CD4-positive, alpha-beta T cell treated with Interleukin-2 at 100 ng/mL for 4 hours (primary cell): ENCODE data around the gene SLAIN1.

Experiments used
- DNase-seq: peaks from one replicate; pipeline ENCODE4 v3.0.0-alpha.2; 2020; ENCODE audit warnings: low spot score

The SLAIN1 gene

DNA sequence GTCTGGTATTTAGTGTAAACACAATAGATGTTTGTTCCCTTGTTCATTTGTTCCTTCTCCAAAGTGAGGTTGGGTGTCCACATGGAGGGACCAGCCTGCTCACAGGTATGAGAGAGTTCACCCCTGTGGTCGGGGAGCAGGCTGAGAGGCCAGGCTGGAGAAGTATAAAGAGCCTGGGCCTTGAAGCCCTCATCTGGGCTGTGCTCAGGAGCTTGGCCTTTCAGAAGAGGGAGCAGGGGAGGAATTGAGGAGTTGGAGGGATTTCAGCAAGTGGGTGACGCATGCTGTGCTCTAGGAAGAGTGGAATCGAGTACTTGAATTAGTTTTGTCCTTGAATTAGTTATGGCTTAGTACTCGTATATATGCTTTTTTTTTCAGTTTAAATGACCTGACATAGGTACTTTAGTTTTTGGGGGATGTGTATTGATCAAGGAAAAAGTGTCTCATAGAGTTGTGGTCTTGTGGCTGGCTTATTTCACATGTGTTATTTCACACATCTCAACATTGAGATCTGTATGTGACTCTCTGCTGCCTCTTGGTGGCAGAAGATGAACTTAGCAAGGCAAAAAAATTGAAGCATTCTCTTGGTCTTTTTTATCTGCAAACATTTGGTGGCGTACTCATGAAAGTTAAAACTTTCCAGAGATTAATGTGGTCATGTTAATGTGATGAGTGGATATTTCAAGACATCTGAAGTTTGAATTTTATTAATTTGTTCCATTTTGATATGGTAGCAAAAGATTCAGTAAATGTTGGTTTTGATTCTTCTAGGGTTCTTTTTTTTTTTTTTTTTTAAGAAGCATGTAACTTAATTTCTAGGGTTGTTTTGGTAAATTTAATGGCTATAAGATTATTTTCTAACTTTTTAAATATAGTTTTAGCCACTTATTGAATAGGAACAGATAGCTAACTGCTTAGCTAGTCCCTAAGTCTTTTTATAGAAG is 54.3 kb downstream of the SLAIN1 start:
- peak; percentile 73 for DNase-seq

DNA sequence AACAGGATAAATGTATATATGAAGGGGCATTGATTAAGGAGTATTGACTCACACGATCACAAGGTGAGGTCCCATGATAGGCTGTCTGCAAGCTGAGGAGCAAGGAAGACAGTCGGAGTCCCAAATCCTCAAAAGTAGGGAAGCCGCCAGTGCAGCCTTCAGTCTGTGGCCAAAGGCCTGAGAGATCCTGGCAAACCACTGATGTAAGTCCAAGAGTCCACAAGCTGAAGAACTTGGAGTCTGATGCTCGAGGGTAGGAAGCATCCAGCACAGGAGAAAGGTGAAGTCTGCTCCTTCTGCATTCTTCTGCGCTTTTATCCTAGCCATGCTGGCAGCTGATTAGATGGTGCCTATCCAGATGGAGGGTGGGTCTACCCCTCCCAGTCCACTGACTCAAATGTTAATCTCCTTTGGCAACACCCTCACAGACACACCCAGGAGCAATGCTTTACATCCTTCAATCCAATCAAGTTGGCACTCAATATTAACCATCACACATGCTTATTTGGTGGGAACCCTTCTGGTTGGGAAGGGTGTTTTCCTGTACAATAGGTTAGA is 55.1 kb downstream of the SLAIN1 start:
- DNase-seq = no peak

DNA sequence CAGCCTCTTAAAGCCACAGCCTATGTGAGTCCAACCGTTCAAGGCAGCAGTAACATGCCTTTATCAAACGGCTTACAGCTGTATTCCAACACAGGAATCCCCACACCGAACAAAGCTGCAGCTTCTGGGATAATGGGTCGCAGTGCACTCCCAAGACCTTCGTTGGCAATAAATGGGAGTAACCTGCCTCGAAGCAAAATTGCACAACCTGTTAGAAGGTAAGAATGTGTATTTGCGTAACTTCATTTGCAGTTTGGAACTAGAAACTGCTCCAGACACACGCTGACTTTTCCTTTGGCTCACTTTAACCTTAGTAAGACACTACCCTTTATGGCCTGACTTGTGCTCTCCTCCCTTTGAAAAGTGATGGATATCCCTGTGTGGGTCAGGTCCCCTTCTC is 63.4 kb downstream of the SLAIN1 start:
- DNase-seq = no peak

DNA sequence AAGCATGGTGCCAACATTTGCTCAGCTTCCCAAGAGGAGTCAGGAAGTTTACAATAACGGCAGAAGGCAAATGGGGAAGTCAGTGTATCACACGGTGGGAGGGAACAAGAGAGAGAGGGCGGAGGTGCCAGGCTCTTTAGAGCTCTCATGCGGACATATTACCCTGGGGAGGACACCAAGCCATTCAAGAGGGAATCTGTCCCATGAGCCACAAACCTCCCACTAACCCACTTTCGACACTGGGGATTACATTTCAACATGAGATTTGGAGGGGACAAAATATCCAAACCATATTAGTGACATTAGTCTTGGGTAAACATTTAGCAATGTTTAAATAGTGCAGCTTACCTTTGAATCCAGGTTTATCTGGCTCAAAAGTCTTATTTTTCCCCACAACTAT is 69.9 kb downstream of the SLAIN1 start:
- DNase-seq = no peak

DNA sequence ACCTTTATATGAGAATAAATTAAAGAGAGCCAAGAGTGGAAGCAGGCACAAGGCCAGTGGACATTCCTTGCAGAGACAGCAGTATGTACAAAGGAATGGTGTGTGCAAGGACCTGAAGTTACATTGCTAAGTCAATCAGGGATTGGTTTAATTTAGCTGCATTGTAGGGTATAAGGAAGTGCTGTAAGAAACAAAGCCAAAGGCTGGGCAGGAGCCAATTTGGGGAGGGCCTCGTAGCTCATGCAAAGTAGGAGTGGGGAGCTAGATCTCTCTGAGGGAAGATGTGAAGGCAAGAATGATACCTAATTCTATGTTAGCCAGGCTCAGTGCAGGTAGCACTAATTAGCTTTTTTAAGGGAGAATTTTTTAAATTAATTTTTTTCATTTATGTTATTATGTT is 76.7 kb downstream of the SLAIN1 start:
- no peak for DNase-seq

DNA sequence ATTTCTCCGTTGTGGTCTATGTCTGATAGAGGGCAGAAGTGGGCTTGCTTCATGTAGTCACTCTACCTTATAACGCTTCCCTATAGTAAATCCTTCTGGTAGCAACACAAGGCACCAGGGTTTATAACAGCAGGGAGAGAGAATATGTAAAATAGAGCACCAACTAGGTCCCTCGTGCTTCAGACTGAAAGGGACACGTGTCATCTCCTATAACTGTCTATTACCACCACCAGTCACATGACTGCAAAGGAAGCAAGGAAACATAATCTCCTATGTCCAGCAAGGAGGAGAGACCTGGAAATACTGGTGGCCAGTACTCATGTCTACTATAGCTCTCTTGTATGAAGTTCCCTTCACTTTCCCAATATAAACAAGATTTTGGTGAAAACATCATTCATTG is 79.2 kb downstream of the SLAIN1 start:
- no peak for DNase-seq

DNA sequence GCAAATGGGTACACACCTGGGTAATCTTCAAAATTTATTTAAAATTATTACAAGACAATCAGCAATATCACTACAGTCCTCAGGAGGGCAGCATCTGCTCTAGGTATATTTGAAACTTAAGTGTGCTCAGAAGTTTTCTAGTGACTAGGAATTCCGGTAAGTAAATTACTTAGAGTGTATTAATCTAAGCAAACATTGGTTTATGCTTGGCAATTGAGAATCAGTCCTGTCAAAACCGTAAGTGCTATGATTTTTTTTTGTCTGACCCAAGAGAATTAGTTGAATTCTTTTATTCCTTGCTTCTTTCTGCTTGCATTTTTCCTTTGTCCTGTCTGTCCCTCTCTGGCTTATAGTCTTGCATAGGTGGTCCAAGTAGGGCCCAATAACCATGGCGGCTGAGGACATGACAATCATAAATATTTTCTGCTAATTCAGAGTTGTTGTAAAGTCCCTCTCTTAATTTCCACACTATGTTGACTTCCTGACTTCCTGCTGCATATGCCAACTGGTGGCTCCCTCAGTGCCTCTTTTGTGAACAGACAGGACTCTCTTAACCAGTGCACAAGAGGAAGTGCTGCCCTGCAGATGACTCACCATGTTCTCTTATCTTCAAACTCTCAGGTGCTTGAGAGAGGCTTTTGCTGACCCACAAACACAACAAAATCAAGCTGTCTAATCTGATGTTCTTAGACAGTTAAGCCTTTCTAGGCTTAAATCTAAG is 82.2 kb downstream of the SLAIN1 start:
- peak; percentile 39 for DNase-seq

DNA sequence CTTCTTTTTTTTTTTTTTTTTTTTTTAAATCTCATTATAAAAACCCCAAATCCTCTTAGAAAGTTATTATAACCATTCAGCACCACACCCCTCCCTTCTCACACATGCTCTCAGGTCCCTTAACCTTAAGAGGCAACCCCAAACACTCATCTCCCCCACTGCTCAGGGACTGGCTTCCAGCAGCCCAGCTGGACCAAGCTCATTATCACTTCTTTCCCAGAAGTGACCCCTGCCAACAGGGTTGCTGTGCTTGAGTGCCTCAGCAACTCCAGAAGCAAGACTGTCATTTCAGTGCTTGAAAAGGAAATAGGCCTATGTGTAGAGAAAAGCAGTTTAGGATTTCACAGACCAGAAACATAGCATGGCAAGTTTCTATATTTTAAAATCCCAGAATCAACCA is 84.3 kb downstream of the SLAIN1 start:
- DNase-seq = no peak

DNA sequence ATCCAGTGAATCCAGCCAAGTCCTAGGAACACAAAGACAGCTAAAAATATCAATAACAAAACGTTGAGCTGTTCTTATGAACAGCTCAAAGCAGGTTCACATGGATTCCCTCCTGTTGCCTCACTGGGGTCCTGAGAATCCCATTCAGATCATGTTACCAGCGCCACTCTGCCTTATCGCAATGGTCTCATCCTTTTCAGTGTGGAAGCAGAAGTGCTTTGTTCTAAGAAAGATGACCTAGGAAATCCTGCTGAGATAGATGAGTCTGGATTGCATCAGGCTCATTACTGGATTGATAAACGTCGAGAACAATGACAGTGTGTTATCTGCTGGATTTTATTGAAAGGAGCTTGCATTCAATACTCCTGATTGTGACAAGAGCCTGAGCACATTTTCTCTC is 87.0 kb downstream of the SLAIN1 start:
- no peak for DNase-seq

DNA sequence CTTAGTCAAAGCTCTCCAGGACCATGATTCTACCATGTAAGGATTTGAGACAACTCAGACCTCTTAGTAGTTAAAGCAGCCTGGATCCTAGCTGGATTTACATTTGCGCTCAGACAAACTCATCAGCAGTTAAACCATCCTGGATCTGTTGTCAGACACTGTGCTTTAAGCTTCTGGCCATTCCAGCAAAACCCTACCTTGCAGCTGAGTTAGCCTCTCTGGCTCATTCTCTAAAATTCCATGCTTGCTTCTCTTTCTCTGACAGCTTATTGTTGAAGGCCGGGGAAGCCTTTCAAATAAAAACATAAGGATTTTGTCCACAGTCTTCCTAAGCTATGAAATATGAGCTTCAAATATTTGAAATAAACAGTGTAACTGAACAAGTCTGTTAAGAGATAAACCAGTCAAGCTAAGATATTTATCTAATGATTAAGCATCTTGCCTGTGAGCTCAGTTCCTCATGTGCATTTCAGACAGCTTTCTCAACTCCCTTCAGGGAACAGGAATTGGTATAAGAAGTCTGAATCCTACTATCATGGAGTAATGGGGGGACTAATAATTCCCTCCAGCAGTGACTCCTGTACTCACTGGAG is 89.3 kb downstream of the SLAIN1 start:
- no peak for DNase-seq

DNA sequence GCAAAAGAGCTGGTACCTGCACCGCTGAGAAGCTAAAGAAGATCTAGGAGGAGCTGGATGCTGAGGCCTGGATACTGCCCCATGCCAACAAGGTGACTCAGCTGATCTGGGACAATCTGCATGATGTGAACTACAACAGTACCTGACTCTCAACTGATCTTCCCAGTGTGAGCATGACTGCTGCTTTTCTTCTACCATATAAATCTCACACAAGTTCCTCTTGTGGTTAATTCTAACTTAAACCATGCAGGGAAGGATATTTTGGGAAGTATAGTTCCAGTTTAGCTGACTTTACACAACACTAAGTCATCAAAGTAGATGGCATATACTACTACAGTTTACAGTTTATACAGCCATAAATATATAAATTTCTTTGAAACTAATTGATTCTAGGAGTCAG is 91.9 kb downstream of the SLAIN1 start:
- DNase-seq = no peak

DNA sequence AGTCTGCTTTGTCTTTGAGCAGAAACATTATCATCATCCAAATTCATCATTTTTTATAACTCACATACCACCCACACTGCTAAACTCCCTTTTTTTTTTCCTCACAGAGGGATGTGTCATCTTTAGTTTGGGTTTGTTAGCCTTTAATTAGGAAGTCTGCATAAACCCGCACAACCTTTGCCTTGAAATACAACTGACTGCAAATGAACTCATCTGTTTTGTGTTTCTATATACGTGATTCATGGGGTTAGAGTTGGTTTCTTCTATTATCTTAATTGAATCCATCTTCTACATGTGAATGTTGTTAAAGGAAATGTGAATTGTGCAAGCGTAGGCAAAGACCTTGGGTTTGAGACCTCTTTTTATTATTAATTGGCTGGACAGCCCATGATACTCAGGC is 102.7 kb downstream of the SLAIN1 start:
- DNase-seq = no peak

DNA sequence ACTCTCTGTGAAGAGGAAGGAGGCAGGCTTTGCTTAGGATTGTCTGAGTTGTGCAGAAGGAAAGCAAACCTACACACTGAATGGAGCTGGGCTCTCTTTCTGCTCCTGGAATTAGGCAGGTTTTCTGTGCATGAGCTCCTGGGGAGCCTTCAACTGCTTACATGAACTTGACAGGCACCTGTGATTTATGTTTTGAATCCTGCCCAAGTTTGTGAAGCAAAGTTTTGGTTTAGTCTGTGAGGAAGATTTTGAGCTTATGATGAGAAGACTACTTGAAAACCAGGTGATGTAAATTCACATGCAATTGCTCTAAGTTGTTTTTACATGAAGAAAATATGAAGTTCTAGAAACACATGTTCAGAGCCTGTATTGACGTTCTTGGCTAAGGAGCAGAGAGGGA is 109.0 kb downstream of the SLAIN1 start:
- DNase-seq = no peak

DNA sequence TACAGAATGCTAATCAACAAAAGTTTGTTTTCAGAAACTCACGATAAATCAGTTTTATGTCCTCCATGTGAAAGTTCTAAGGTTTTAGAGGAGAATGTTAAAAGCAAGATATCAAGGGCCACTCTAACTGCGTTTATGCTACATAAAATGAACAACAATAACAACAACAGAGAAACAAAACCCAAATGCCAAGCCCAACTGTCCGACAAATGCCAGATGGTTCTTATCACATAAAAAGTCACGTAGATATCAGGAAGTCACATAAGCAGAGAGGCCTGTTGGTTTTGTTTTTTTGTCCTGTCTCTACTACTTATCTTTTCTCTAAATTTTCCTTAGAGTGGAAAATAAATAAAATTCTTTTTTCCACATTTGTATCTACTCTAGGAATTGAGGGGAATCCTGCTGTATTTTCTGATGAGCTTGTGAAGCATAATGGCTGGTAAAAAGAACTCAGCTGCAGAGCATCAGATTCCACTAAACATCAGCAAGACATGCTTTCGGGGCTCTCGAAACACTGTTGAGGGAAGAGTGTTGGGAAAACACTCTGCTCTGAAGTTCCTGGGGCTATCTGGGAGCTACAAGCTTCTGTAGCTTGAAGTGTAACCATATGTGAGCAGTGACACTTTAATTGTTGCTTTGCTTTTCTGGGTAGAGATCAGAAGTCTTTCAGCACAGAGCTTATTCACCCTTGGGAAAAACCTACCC is 110.1 kb downstream of the SLAIN1 start:
- no peak for DNase-seq

DNA sequence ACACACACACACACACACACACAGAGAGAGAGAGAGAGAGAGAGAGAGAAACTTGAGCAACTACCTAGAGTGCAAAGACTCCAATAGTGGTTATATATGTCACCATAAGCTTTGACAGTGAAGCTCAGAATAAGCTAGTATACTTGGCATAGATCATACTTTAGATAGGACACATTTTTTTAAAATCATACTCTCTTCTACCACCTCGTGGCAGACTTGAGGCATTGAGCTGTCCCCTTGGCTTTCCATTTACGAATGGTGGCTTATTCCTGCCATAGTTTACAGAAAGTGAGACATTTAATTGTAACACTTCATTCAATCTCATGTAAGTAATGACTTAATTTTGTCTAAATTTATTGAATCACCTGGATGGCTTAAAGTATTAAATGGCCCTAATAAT is 112.9 kb downstream of the SLAIN1 start:
- DNase-seq = no peak

DNA sequence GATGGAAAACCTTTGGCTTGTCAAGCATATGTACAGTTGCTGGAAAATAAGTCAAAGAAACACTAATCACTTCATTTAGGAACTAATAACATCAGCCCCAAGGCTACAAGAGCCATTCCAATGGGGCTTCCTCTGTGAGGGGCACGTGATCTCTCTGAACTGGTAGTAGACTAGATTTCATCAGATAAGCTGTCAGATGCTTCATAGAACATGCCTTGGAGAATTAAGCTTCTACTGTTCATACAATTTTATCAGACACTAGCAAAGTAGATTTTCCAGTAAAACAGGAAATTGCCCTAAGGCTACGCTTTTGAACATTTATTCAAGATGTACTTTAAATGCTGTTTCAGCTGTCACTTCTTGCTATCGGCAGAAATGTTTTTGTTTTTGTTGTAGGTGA is 113.4 kb downstream of the SLAIN1 start:
- DNase-seq = no peak

DNA sequence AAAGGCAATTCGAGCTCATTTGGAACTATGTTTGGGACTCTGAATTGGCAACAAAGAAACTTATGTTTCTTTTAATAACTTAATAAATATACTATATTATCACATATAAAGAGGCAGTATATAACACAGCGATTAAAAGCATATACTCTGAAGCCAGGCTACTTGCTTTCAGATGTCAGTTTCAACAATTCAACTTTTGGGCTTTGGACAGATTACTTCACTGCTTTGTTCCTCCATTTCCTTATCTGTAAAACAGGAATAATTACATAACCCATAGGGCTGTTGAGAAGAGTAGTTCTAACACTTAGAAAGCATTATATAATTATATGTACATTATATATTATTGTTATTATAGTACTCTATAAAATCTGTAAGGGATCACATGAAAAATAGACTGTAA is 113.9 kb downstream of the SLAIN1 start:
- no peak for DNase-seq

DNA sequence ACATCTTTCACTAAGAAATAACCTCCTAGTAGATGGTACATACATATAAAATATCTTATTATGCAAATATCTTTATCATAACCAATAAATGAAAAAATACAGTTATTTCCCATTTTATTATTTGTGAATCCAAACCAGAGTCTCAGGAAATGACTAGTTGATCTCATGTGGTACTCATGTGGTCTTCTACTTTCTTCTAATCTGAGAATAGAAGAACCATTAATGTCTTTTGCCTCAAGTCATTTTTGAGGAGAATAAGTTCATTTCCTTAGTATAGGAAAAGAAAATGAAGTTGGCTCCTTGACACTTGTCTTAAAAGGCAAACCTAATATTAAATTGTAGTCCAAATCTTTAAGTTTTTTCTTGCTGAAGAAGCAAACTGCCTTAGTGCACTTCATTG is 114.5 kb downstream of the SLAIN1 start:
- no peak for DNase-seq
